K562 (cell line): ENCODE results near the gene POLL.
"Not testable (repeated sequence)": the region's sequence is repeated elsewhere in the genome, so short reads cannot be mapped to it uniquely, and the experiment has no call there.

ENCODE experiments used
- ATF7 ChIP-seq: fragments of 450-650 bp; IDR thresholded peaks from 2 replicates; pipeline ENCODE4 v1.7.1; 2014; ENCODE audit warnings: mild to moderate bottlenecking, moderate library complexity
- CTCF ChIP-seq, 3 experiments: IDR thresholded peaks in 2 of 3; conservative IDR thresholded peaks in 1 of 3; 2 replicates each; pipeline ENCODE4 v1.5.1; 2011 to 2012; ENCODE audit warnings: low read length in 3 of 3, mild to moderate bottlenecking in 3 of 3, control low read depth in 2 of 3, improper control_type of control experiment in 1 of 3, inconsistent platforms in 1 of 3, low read depth in 1 of 3, mixed read lengths in 1 of 3, moderate library complexity in 1 of 3; ENCODE audit not compliant: insufficient read depth in 2 of 3
- EGR1 ChIP-seq: fragments of 450-650 bp; conservative IDR thresholded peaks from 2 replicates; pipeline ENCODE4 v1.6.1; 2017; ENCODE audit warnings: mild to moderate bottlenecking
- ESRRA ChIP-seq: fragments of 450-650 bp; IDR thresholded peaks from 2 replicates; pipeline ENCODE4 v1.6.1; 2014; ENCODE audit warnings: low read depth, mild to moderate bottlenecking, moderate library complexity, borderline replicate concordance
- HMBOX1 ChIP-seq: sonication (generic); IDR thresholded peaks from 2 replicates; pipeline ENCODE4 v1.6.1; 2016
- MAFK ChIP-seq: IDR thresholded peaks from 2 replicates; pipeline ENCODE4 v1.6.1; 2011; ENCODE audit warnings: low read length, improper control_type of control experiment
- PPARD ChIP-seq: fragments of 250-450 bp; sonication (Bioruptor Pico); IDR thresholded peaks from 2 replicates; pipeline ENCODE4 v1.8.0; 2022; ENCODE audit warnings: inconsistent platforms, mild to moderate bottlenecking, moderate library complexity
- SMARCA5 ChIP-seq: fragments of 450-650 bp; IDR thresholded peaks from 2 replicates; pipeline ENCODE4 v1.6.1; 2016
- TAF1 ChIP-seq: IDR thresholded peaks from 2 replicates; pipeline ENCODE4 v1.6.1; 2011; ENCODE audit warnings: mild to moderate bottlenecking, low read length, moderate library complexity; ENCODE audit not compliant: insufficient read depth, control insufficient read depth, severe bottlenecking; ENCODE audit errors: extremely low read depth
- XRCC4 ChIP-seq: IDR thresholded peaks from one replicate; pipeline ENCODE4 v1.6.1; 2011; ENCODE audit not compliant: insufficient read depth, insufficient read length; ENCODE audit errors: extremely low read depth
- ZNF121 ChIP-seq: sonication (generic); formaldehyde crosslinking; conservative IDR thresholded peaks from 2 replicates; pipeline ENCODE4 v1.8.0; 2022; ENCODE audit warnings: missing genetic modification reagents

- not testable (repeated sequence) for TF ChIP-seq CTCF (IDR thresholded peaks at IDR 0.05 in 2 of 3, conservative IDR thresholded peaks at IDR 0.05 in 1 of 3; ENCODE audit: insufficient read depth in 2 of 3, low read depth in 1 of 3, low read length in 3 of 3); EGR1; PPARD (CRISPR knock-in tag); TAF1; ATF7; XRCC4; HMBOX1; ZNF121 (CRISPR knock-in tag); MAFK; ESRRA; SMARCA5
These were observed 45.5 kb upstream of the POLL start for GRCh38 chr10:101633510-101633909.
